ENCODE measurements around the gene CDH7. TPM values are rescaled to one million over a fixed set of nuclear protein-coding genes. Genes with fewer than 3 reads are reported as not detected.
A peak's percentile ranks its signal among the peaks of the same experiment; 100 is the strongest.

CDH7 gene, protein sequence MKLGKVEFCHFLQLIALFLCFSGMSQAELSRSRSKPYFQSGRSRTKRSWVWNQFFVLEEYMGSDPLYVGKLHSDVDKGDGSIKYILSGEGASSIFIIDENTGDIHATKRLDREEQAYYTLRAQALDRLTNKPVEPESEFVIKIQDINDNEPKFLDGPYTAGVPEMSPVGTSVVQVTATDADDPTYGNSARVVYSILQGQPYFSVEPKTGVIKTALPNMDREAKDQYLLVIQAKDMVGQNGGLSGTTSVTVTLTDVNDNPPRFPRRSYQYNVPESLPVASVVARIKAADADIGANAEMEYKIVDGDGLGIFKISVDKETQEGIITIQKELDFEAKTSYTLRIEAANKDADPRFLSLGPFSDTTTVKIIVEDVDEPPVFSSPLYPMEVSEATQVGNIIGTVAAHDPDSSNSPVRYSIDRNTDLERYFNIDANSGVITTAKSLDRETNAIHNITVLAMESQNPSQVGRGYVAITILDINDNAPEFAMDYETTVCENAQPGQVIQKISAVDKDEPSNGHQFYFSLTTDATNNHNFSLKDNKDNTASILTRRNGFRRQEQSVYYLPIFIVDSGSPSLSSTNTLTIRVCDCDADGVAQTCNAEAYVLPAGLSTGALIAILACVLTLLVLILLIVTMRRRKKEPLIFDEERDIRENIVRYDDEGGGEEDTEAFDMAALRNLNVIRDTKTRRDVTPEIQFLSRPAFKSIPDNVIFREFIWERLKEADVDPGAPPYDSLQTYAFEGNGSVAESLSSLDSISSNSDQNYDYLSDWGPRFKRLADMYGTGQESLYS
- total RNA-seq (2.8 and 2.9 TPM in 2 replicates), polyA plus RNA-seq (3.7 and 5.1 TPM in 2 replicates)

DNA sequence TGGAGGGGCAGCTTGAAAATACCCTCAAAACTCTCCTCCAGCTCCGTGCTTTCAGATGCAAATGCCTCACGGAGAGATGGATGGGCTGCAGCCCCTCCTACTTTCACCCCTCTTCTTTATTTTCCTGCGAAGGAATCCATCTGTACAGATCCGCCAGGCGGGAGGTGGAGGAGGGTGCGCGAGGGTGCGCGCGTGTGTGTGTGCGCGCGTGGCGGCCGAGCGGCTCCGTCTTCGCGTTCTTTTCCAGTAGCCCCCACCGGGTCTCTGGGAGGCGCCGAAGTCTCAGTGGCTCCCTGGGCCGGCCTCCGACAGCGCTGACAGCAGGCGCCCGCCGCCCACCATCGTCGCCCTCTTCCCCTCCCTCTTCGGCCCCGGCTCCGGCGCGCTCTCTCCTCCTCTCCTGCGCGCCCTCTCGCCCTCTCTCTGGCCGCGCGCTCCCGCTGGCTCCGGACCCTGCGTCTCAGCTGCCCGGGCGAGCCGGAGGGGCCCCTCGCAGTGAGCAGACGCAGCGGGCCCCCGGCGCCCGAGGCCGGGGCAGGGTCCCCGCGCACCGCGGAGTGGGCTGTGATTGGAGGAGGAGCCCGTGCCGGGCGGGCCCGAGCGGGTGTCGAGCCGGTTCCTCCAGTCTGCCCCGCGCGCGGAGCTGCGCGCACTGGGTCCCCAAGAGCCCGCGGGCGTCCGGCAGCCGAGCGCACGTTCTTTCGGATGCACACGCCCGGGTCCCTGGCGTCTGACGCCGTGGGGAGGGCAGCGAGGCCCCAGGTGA lies at the start of gene CDH7:
Gene CDH7, plus strand, starts transcription at position 624 of the 766 bp plus-strand sequence. CDS start 11,831 bp downstream, outside the sequence.
- Histone ChIP-seq H3K27me3 (peaks cover 22% of the 10 kb centered on the region), H3K9me3 (ENCODE audit: low read depth) (no peaks in the 10 kb centered on the region), H3K79me2 (no peaks in the 10 kb centered on the region), H3K4me1 (ENCODE audit: insufficient read depth) (no peaks in the 10 kb centered on the region), H3K9me2 (replicated peaks; ENCODE audit: insufficient read depth) (no peaks in the 10 kb centered on the region), H4K20me1 (ENCODE audit: insufficient read depth, poor library complexity, severe bottlenecking) (no peaks in the 10 kb centered on the region), H2AFZ (peak within 1 kb of the TSS; percentile 75), H3K27ac (no peak within 1 kb of the TSS), H3K36me3 (replicated peaks; ENCODE audit: insufficient read depth, low read depth) (no peaks in the 10 kb centered on the region), H3K4me2 (peak within 1 kb of the TSS; percentile 96), H3K4me3 (peak within 1 kb of the TSS; percentile 53)
- 2% methylated on average over 69 of the region's 85 CpGs for WGBS (ENCODE audit: low lambda C conversion rate, missing lambda C conversion rate)
- TF ChIP-seq EZH2 (IDR thresholded peaks at IDR 0.05; ENCODE audit: borderline replicate concordance), result no peak
- TF ChIP-seq, protein P1, sequence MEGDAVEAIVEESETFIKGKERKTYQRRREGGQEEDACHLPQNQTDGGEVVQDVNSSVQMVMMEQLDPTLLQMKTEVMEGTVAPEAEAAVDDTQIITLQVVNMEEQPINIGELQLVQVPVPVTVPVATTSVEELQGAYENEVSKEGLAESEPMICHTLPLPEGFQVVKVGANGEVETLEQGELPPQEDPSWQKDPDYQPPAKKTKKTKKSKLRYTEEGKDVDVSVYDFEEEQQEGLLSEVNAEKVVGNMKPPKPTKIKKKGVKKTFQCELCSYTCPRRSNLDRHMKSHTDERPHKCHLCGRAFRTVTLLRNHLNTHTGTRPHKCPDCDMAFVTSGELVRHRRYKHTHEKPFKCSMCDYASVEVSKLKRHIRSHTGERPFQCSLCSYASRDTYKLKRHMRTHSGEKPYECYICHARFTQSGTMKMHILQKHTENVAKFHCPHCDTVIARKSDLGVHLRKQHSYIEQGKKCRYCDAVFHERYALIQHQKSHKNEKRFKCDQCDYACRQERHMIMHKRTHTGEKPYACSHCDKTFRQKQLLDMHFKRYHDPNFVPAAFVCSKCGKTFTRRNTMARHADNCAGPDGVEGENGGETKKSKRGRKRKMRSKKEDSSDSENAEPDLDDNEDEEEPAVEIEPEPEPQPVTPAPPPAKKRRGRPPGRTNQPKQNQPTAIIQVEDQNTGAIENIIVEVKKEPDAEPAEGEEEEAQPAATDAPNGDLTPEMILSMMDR (IDR thresholded peaks at IDR 0.05; ENCODE audit: poor library complexity), result no peak
- TF ChIP-seq EZH2phosphoT487 (IDR thresholded peaks at IDR 0.05; ENCODE audit: low read depth, severe bottlenecking, unreplicated experiment), result no peak
- DNase-seq (ENCODE audit: low spot score), result peak; percentile 52

DNA sequence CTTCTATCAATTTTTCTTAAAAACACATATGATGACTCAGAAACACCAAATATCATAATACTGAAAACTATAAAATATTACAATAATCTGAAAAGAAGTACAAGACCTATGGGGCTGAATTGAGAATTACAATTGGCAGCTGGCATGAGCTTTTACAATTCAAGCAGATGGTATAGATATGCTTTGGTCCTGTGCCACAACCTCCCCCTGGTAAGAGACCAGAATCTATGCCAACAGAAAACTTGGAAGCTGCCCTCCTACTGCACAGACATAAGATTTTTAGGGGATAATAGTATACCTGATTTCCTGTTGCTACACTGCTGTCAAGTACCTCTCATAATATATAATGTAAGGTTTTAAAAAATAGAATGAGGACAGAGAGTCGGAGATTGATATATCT lies 46.8 kb upstream of the CDH7 start:
- H3K79me2 ChIP-seq, result no peaks in the 10 kb centered on the region
- H3K4me3 ChIP-seq, result no peak overlapping the region
- H3K27me3 ChIP-seq, result no peaks in the 10 kb centered on the region
- H3K4me2 ChIP-seq, result no peak overlapping the region
- no peaks in the 10 kb centered on the region for H3K9me2 ChIP-seq (replicated peaks; ENCODE audit: insufficient read depth)
- no peaks in the 10 kb centered on the region for H4K20me1 ChIP-seq (ENCODE audit: insufficient read depth, poor library complexity, severe bottlenecking)
- H3K27ac ChIP-seq, result no peak overlapping the region
- no peaks in the 10 kb centered on the region for H3K36me3 ChIP-seq (replicated peaks; ENCODE audit: insufficient read depth, low read depth)
- no peaks in the 10 kb centered on the region for H3K4me1 ChIP-seq (ENCODE audit: insufficient read depth)
- no peaks in the 10 kb centered on the region for H3K9me3 ChIP-seq (ENCODE audit: low read depth)
- TF ChIP-seq EZH2phosphoT487 (IDR thresholded peaks at IDR 0.05; ENCODE audit: low read depth, severe bottlenecking, unreplicated experiment) (no peak), EZH2 (IDR thresholded peaks at IDR 0.05; ENCODE audit: borderline replicate concordance) (no peak)
- TF ChIP-seq, protein P1 (IDR thresholded peaks at IDR 0.05; ENCODE audit: poor library complexity), result no peak
- H2AFZ ChIP-seq, result no peak overlapping the region
- DNase-seq (ENCODE audit: low spot score), result no peak
- 76% methylated on average over 1 of the region's 1 CpG for WGBS (ENCODE audit: low lambda C conversion rate, missing lambda C conversion rate)

DNA sequence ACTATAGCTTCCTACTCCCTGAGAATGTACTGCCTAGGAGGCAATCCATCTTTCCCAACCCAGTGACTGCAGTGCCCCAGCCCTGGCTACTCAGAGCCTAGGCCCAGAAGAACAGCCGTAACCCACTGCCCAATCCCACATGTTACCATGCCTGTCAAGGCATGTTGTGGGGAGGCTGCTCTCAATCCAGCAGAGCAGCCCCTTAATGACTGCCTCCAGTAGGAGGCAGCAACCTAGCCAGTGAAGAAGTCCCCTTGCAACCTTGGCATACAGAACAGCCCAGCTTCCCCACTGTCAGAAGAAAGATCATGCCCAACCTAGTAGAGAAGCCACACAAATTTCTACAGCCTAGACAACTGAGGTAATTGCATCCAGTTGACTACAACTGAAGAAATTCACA lies 44.2 kb upstream of the CDH7 start:
- TF ChIP-seq EZH2 (IDR thresholded peaks at IDR 0.05; ENCODE audit: borderline replicate concordance), result no peak
- no peak for TF ChIP-seq EZH2phosphoT487 (IDR thresholded peaks at IDR 0.05; ENCODE audit: low read depth, severe bottlenecking, unreplicated experiment)
- TF ChIP-seq, protein P1 (IDR thresholded peaks at IDR 0.05; ENCODE audit: poor library complexity), result no peak
- H4K20me1 ChIP-seq (ENCODE audit: insufficient read depth, poor library complexity, severe bottlenecking), result no peaks in the 10 kb centered on the region

More for the DNA sequence above, 44.2 kb upstream of the CDH7 start:
- no peaks in the 10 kb centered on the region for H3K36me3 ChIP-seq (replicated peaks; ENCODE audit: insufficient read depth, low read depth)
- no peaks in the 10 kb centered on the region for H3K27me3 ChIP-seq
- H3K27ac ChIP-seq, result no peak overlapping the region
- H3K9me3 ChIP-seq (ENCODE audit: low read depth), result no peaks in the 10 kb centered on the region
- no peak overlapping the region for H3K4me2 ChIP-seq
- WGBS (ENCODE audit: low lambda C conversion rate, missing lambda C conversion rate), result 92% methylated on average over 1 of the region's 1 CpG
- no peak for DNase-seq (ENCODE audit: low spot score)
- no peaks in the 10 kb centered on the region for H3K9me2 ChIP-seq (replicated peaks; ENCODE audit: insufficient read depth)
- H3K79me2 ChIP-seq, result no peaks in the 10 kb centered on the region
- no peak overlapping the region for H2AFZ ChIP-seq
- no peaks in the 10 kb centered on the region for H3K4me1 ChIP-seq (ENCODE audit: insufficient read depth)
- H3K4me3 ChIP-seq, result no peak overlapping the region

Measured in hepatocyte (in vitro differentiated cells).